CD4-positive, alpha-beta T cell treated with Interleukin-17A for 1 hour (primary cell): ENCODE data around the gene CCL14.
"Not testable (repeated sequence)": the region's sequence is repeated elsewhere in the genome, so short reads cannot be mapped to it uniquely, and the experiment has no call there.

Experiments
- DNase-seq: peaks from one replicate; pipeline ENCODE4 v3.0.0-alpha.2; 2020

Gene CCL14

GRCh38 chr17:35986643-35987042, at the start of gene CCL14:
Gene CCL14, minus strand, starts transcription at chr17:35986729. Its CDS starts 80 bp downstream, at chr17:35986649.
- no peak for DNase-seq

GRCh38 chr17:36036235-36036634, 49.7 kb upstream of the CCL14 start:
- DNase-seq: no peak

GRCh38 chr17:36034127-36034526, 47.6 kb upstream of the CCL14 start:
- no peak for DNase-seq

GRCh38 chr17:36030956-36031355, 44.4 kb upstream of the CCL14 start:
- no peak for DNase-seq

- DNase-seq: no peak
Measured at GRCh38 chr17:36027761-36028160, 41.2 kb upstream of the CCL14 start.

GRCh38 chr17:36024106-36024869, 37.8 kb upstream of the CCL14 start:
- no peak for DNase-seq

GRCh38 chr17:36019423-36019822, 32.9 kb upstream of the CCL14 start:
- DNase-seq: no peak

GRCh38 chr17:36017799-36018198, 31.3 kb upstream of the CCL14 start, which contains the start of gene CCL23:
Gene CCL23, minus strand, starts transcription at chr17:36017972. Its CDS starts 75 bp downstream, at chr17:36017897.
- no peak for DNase-seq

- no peak for DNase-seq
Measured at GRCh38 chr17:36016555-36016954, 30.0 kb upstream of the CCL14 start.

GRCh38 chr17:36015895-36016294, 29.4 kb upstream of the CCL14 start:
- DNase-seq: not testable (repeated sequence)

- no peak for DNase-seq
Measured at GRCh38 chr17:36014946-36015345, 28.4 kb upstream of the CCL14 start.

GRCh38 chr17:36011201-36011600, 24.7 kb upstream of the CCL14 start:
- DNase-seq: no peak

GRCh38 chr17:36008998-36009665, 22.6 kb upstream of the CCL14 start:
- DNase-seq: peak; percentile 5

- peak; percentile 8 for DNase-seq
Measured at GRCh38 chr17:36004594-36005108, 18.1 kb upstream of the CCL14 start.

GRCh38 chr17:36002631-36003030, 16.1 kb upstream of the CCL14 start:
- no peak for DNase-seq

- no peak for DNase-seq
Measured at GRCh38 chr17:36001862-36002603, 15.5 kb upstream of the CCL14 start.

- no peak for DNase-seq
Measured at GRCh38 chr17:36001110-36001771, 14.7 kb upstream of the CCL14 start, which contains the start of gene CCL15. Gene CCL15, minus strand, starts transcription at chr17:36001553. Its CDS starts 61 bp downstream, at chr17:36001492.

GRCh38 chr17:36000732-36001109, 14.2 kb upstream of the CCL14 start:
- no peak for DNase-seq

- DNase-seq: no peak
Measured at GRCh38 chr17:35998756-35999155, 12.2 kb upstream of the CCL14 start.

- DNase-seq: no peak
Measured at GRCh38 chr17:35998018-35998545, 11.6 kb upstream of the CCL14 start.

GRCh38 chr17:35995346-35995745, 8.8 kb upstream of the CCL14 start:
- DNase-seq: not testable (repeated sequence)

- no peak for DNase-seq
Measured at GRCh38 chr17:35991075-35991474, 4.5 kb upstream of the CCL14 start.
